ENCODE results near the gene CDH5. TPM values are rescaled to one million over a fixed set of nuclear protein-coding genes. Genes with fewer than 3 reads are reported as not detected.

The CDH5 gene
- total RNA-seq, 4 donors from 2014 or later, result 6.0 to 18.1 (median 6.8) TPM

- intact Hi-C loops (cut with DNase I; ENCODE audit: low total_unique reads) (no loop called here), in situ Hi-C loops (cut with MboI; ENCODE audit: low pct_ligation_motif_present in 1 of 4, low pct_unique_long_range_greater_than_20kb in 1 of 4, low sequenced_read_pairs in 3 of 4) (no loop called here)
- H3K4me1 ChIP-seq, result peaks cover 0 to 3% (median 0%) of the 10 kb centered on the region in 4 donors
- H3K27ac ChIP-seq, result no peak overlapping the region
- 80% methylated on average over 6 of the region's 7 CpGs; no CpG with 5 or more reads in 1 of the 2 donors for WGBS, 2 donors (ENCODE audit: low coverage in 1 of 2)
- DNase-seq, result no peak
- no peak overlapping the region for H3K4me3 ChIP-seq
- H3K27me3 ChIP-seq, result no peaks in the 10 kb centered on the region
- no peaks in the 10 kb centered on the region for H3K36me3 ChIP-seq
- no peaks in the 10 kb centered on the region for H3K9me3 ChIP-seq
- TF ChIP-seq POLR2A (IDR thresholded peaks at IDR 0.05), result no peak
- no peak for TF ChIP-seq EP300 (IDR thresholded peaks at IDR 0.05; ENCODE audit: low read depth)
- no peak for TF ChIP-seq POLR2AphosphoS5 (IDR thresholded peaks at IDR 0.05)
- TF ChIP-seq CTCF (IDR thresholded peaks at IDR 0.05), result no peak
These were observed 7.7 kb downstream of the CDH5 start for GRCh38 chr16:66374176-66374575.

GRCh38 chr16:66375451-66375850 is 9.0 kb downstream of the CDH5 start:
- H3K36me3 ChIP-seq, result no peaks in the 10 kb centered on the region
- in situ Hi-C loops (cut with MboI; ENCODE audit: low pct_ligation_motif_present in 1 of 4, low pct_unique_long_range_greater_than_20kb in 1 of 4, low sequenced_read_pairs in 3 of 4), result no loop called here

GRCh38 chr16:66376114-66376513 is 9.6 kb downstream of the CDH5 start:
- H3K9me3 ChIP-seq, result no peaks in the 10 kb centered on the region
- WGBS, 2 donors (ENCODE audit: low coverage in 1 of 2), result 85 to 90% methylated on average over 2 to 6 of the region's 6 CpGs
- TF ChIP-seq POLR2A (IDR thresholded peaks at IDR 0.05), result no peak
- TF ChIP-seq EP300 (IDR thresholded peaks at IDR 0.05; ENCODE audit: low read depth), result no peak
- TF ChIP-seq CTCF (IDR thresholded peaks at IDR 0.05), result no peak
- no peak for TF ChIP-seq POLR2AphosphoS5 (IDR thresholded peaks at IDR 0.05)
- peaks cover 0 to 3% (median 0%) of the 10 kb centered on the region in 4 donors for H3K4me1 ChIP-seq
- H3K27me3 ChIP-seq, result no peaks in the 10 kb centered on the region
- no peak overlapping the region for H3K4me3 ChIP-seq
- no peak overlapping the region for H3K27ac ChIP-seq
- intact Hi-C loops (cut with DNase I; ENCODE audit: low total_unique reads), result no loop called here
- no peaks in the 10 kb centered on the region for H3K36me3 ChIP-seq
- DNase-seq, result no peak
- in situ Hi-C loops (cut with MboI; ENCODE audit: low pct_ligation_motif_present in 1 of 4, low pct_unique_long_range_greater_than_20kb in 1 of 4, low sequenced_read_pairs in 3 of 4), result no loop called here

More at GRCh38 chr16:66375451-66375850, 9.0 kb downstream of the CDH5 start:
- H3K27me3 ChIP-seq, result no peaks in the 10 kb centered on the region
- intact Hi-C loops (cut with DNase I; ENCODE audit: low total_unique reads), result no loop called here
- 84 to 93% methylated on average over 6 to 9 of the region's 9 CpGs for WGBS, 2 donors (ENCODE audit: low coverage in 1 of 2)
- TF ChIP-seq EP300 (IDR thresholded peaks at IDR 0.05; ENCODE audit: low read depth), result no peak
- no peak for TF ChIP-seq POLR2A (IDR thresholded peaks at IDR 0.05)
- TF ChIP-seq POLR2AphosphoS5 (IDR thresholded peaks at IDR 0.05), result no peak
- no peak for TF ChIP-seq CTCF (IDR thresholded peaks at IDR 0.05)
- no peak overlapping the region for H3K4me3 ChIP-seq
- H3K9me3 ChIP-seq, result no peaks in the 10 kb centered on the region
- no peak for DNase-seq
- no peak overlapping the region for H3K27ac ChIP-seq
- peaks cover 0 to 3% (median 0%) of the 10 kb centered on the region in 4 donors for H3K4me1 ChIP-seq

- in situ Hi-C loops (cut with MboI; ENCODE audit: low pct_ligation_motif_present in 1 of 4, low pct_unique_long_range_greater_than_20kb in 1 of 4, low sequenced_read_pairs in 3 of 4), result no loop called here
- Histone ChIP-seq H3K4me1 (peaks cover 0 to 3% (median 0%) of the 10 kb centered on the region in 4 donors), H3K27ac (no peak overlapping the region)
These were observed 10.2 kb downstream of the CDH5 start for GRCh38 chr16:66376577-66377305.

More at GRCh38 chr16:66376577-66377305, 10.2 kb downstream of the CDH5 start:
- Histone ChIP-seq H3K4me3 (no peak overlapping the region), H3K27me3 (no peaks in the 10 kb centered on the region), H3K36me3 (no peaks in the 10 kb centered on the region), H3K9me3 (no peaks in the 10 kb centered on the region)
- intact Hi-C loops (cut with DNase I; ENCODE audit: low total_unique reads), result no loop called here
- no peak for DNase-seq
- TF ChIP-seq POLR2AphosphoS5 (IDR thresholded peaks at IDR 0.05), result no peak
- no peak for TF ChIP-seq CTCF (IDR thresholded peaks at IDR 0.05)
- WGBS, 2 donors (ENCODE audit: low coverage in 1 of 2), result 72 to 81% methylated on average over 6 to 10 of the region's 10 CpGs

All from transverse colon (tissue), 4 donors.